Mesenchymal stem cell (in vitro differentiated cells and primary cell): ENCODE measurements around the gene RAB37.
A peak's percentile ranks its signal among the peaks of the same experiment; 100 is the strongest.

Experiments
- DNase-seq: peaks from one replicate; pipeline ENCODE4 v3.0.0-alpha.2; 2013
- H2AFZ ChIP-seq: one replicate; pipeline ENCODE4 v1.6.1; 2013; ENCODE audit warnings: low read depth, mild to moderate bottlenecking, control low read depth, inconsistent platforms, low read length, moderate library complexity
- H2AK5ac ChIP-seq: 2 replicates; pipeline ENCODE4 v1.6.1; 2013; ENCODE audit warnings: low read length, moderate library complexity, mild to moderate bottlenecking, inconsistent platforms; ENCODE audit not compliant: severe bottlenecking
- H2BK120ac ChIP-seq: one replicate; pipeline ENCODE4 v1.6.1; 2013; ENCODE audit warnings: low read depth, mild to moderate bottlenecking, inconsistent platforms, low read length, moderate library complexity
- H2BK12ac ChIP-seq, 2 experiments: one replicate each; pipeline ENCODE4 v1.6.1; 2013; ENCODE audit warnings: inconsistent platforms in 2 of 2, low read length in 2 of 2, mild to moderate bottlenecking in 2 of 2, moderate library complexity in 2 of 2, control low read depth in 1 of 2
- H2BK15ac ChIP-seq: one replicate; pipeline ENCODE4 v1.6.1; 2013; ENCODE audit warnings: mild to moderate bottlenecking, low read depth, inconsistent platforms; ENCODE audit not compliant: poor library complexity, severe bottlenecking
- H2BK5ac ChIP-seq: 2 replicates; pipeline ENCODE4 v1.6.1; 2013; ENCODE audit warnings: low read depth, mild to moderate bottlenecking, low read length, control low read depth, inconsistent platforms; ENCODE audit not compliant: poor library complexity, severe bottlenecking
- H3K14ac ChIP-seq, 2 experiments: one replicate each; pipeline ENCODE4 v1.6.1; 2013; ENCODE audit warnings: inconsistent platforms in 2 of 2, low read length in 2 of 2, control low read depth in 1 of 2, mild to moderate bottlenecking in 1 of 2, moderate library complexity in 1 of 2
- H3K18ac ChIP-seq, 2 experiments: one replicate each; pipeline ENCODE4 v1.6.1; 2013; ENCODE audit warnings: inconsistent platforms in 2 of 2, low read length in 2 of 2, control low read depth in 1 of 2, low read depth in 1 of 2, mild to moderate bottlenecking in 1 of 2
- H3K23ac ChIP-seq, 2 experiments: one replicate each; pipeline ENCODE4 v1.6.1; 2013; ENCODE audit warnings: inconsistent platforms in 2 of 2, low read length in 2 of 2, mild to moderate bottlenecking in 2 of 2, moderate library complexity in 2 of 2, control low read depth in 1 of 2
- H3K27ac ChIP-seq: 2 replicates; pipeline ENCODE4 v1.5.1; 2013; ENCODE audit warnings: mild to moderate bottlenecking, moderate library complexity, low read length, control low read depth, inconsistent platforms; ENCODE audit not compliant: poor library complexity, severe bottlenecking
- H3K27me3 ChIP-seq, 2 experiments: 2 replicates each; pipeline versions ENCODE4 v1.6.1 to v1.7.0; 2013; ENCODE audit warnings: low read length in 2 of 2, mild to moderate bottlenecking in 2 of 2, moderate library complexity in 2 of 2, control low read depth in 1 of 2, inconsistent platforms in 1 of 2; ENCODE audit not compliant: control insufficient read depth in 1 of 2, insufficient read depth in 1 of 2
- H3K36me3 ChIP-seq, 2 experiments: 2 replicates each; pipeline versions ENCODE4 v1.6.1 to v1.7.0; 2013; ENCODE audit warnings: low read length in 2 of 2, control low read depth in 1 of 2, inconsistent platforms in 1 of 2, low read depth in 1 of 2, mild to moderate bottlenecking in 1 of 2; ENCODE audit not compliant: insufficient read depth in 2 of 2, control insufficient read depth in 1 of 2
- H3K4ac ChIP-seq, 2 experiments: one replicate each; pipeline ENCODE4 v1.6.1; 2013; ENCODE audit warnings: inconsistent platforms in 2 of 2, low read length in 2 of 2, mild to moderate bottlenecking in 2 of 2, moderate library complexity in 2 of 2, control low read depth in 1 of 2, low read depth in 1 of 2
- H3K4me1 ChIP-seq: 2 replicates; pipeline ENCODE4 v1.6.1; 2013; ENCODE audit warnings: low read depth, low read length, control low read depth; ENCODE audit not compliant: control insufficient read depth, insufficient read depth
- H3K4me2 ChIP-seq: 2 replicates; pipeline ENCODE4 v1.6.1; 2013; ENCODE audit warnings: low read length, mild to moderate bottlenecking, inconsistent platforms; ENCODE audit not compliant: poor library complexity, severe bottlenecking
- H3K4me3 ChIP-seq, 2 experiments: 2 replicates each; pipeline versions ENCODE4 v1.5.1 to v1.7.0; 2013; ENCODE audit warnings: low read length in 2 of 2, mild to moderate bottlenecking in 2 of 2, control low read depth in 1 of 2, low read depth in 1 of 2; ENCODE audit not compliant: insufficient read depth in 1 of 2
- H3K79me1 ChIP-seq: replicated peaks from 2 replicates; pipeline ENCODE4 v1.6.1; 2013; ENCODE audit warnings: mild to moderate bottlenecking, control low read depth, low read length, inconsistent platforms; ENCODE audit not compliant: poor library complexity, severe bottlenecking
- H3K9ac ChIP-seq: 2 replicates; pipeline ENCODE4 v1.7.0; 2013; ENCODE audit warnings: mild to moderate bottlenecking, low read length, moderate library complexity
- H3K9me3 ChIP-seq: 2 replicates; pipeline ENCODE4 v1.7.0; 2013; ENCODE audit warnings: mild to moderate bottlenecking, low read length; ENCODE audit not compliant: control insufficient read depth
- H4K8ac ChIP-seq: one replicate; pipeline ENCODE4 v1.6.1; 2013; ENCODE audit warnings: inconsistent platforms, mild to moderate bottlenecking, low read length, moderate library complexity
- H4K91ac ChIP-seq: one replicate; pipeline ENCODE4 v1.6.1; 2013; ENCODE audit warnings: mild to moderate bottlenecking, low read length, inconsistent platforms
- WGBS: methylation state at CpG from one replicate; pipeline ENCODE4 v1.1.7; 2013; ENCODE audit warnings: mixed read lengths; 5-methylcytosine and 5-hydroxymethylcytosine counted together

The RAB37 gene

GRCh38 chr17:74744714-74745547, 7.9 kb downstream of the RAB37 start:
- no peaks in the 10 kb centered on the region for H3K9me3 ChIP-seq
- H3K79me1 ChIP-seq: peaks cover 2% of the 10 kb centered on the region
- H2BK120ac ChIP-seq: no peak overlapping the region
- peaks cover 28% of the 10 kb centered on the region for H3K4me1 ChIP-seq
- no peak overlapping the region for H2AFZ ChIP-seq
- peak overlapping the region in 1 of 2 experiments; percentile 9 for H2BK12ac ChIP-seq
- no peak overlapping the region for H3K23ac ChIP-seq
- peak overlapping the region; percentile 30 for H3K4me2 ChIP-seq
- no peak overlapping the region for H3K27ac ChIP-seq
- no peak overlapping the region for H3K9ac ChIP-seq
- peak overlapping the region; percentile 69 for H4K8ac ChIP-seq
- peak overlapping the region in 1 of 2 experiments; percentile 36 for H3K4ac ChIP-seq
- H2BK15ac ChIP-seq: peak overlapping the region; percentile 76
- H2AK5ac ChIP-seq: no peak overlapping the region
- no peaks in the 10 kb centered on the region for H3K36me3 ChIP-seq
- H3K14ac ChIP-seq: no peak overlapping the region
- H3K4me3 ChIP-seq: no peak overlapping the region
- H3K18ac ChIP-seq: peak overlapping the region in 1 of 2 experiments; percentile 73
- peak overlapping the region; percentile 70 for H4K91ac ChIP-seq
- 40% methylated on average over 21 of the region's 24 CpGs for WGBS
- no peak overlapping the region for H2BK5ac ChIP-seq
- peaks cover 0 to 43% of the 10 kb centered on the region in 2 experiments for H3K27me3 ChIP-seq
- DNase-seq: peak; percentile 68

DNA sequence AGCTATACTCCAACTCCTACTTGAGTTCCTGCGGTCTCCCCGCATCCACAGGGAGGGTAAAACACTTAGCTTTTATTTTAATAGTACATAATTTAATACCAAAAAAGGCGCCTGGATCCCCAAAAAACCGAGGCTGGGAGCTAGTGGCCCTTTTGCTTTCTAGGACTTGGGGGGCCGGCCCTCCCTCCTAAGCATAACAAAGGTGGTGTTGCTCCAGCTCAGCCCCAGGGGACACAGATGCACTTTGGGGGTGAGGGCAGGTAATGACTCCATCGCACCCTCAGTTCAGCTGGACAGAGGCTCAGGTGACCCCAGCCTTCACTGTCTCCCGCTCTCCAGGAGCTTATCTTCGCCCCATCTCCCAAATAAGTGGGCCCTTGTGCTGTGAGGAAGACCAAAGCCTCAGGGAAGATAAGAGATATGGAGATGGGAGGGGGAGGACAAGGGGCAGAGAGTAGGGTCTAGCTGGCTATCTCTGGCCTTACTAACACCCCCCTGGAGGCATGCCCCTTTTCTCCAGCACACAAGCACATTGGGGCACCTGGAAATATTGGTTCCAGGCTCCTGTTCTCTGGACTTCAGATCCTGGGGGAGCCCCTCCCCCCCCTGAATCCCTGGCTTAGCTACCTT, 8.6 kb downstream of the RAB37 start:
- Histone ChIP-seq H3K9ac (no peak overlapping the region), H3K79me1 (peaks cover 3% of the 10 kb centered on the region), H3K27ac (no peak overlapping the region), H2BK120ac (peak overlapping the region; percentile 35), H3K36me3 (no peaks in the 10 kb centered on the region), H2BK5ac (no peak overlapping the region), H3K18ac (peak overlapping the region in 1 of 2 experiments; percentile 49), H3K27me3 (peaks cover 0 to 37% of the 10 kb centered on the region in 2 experiments), H2AK5ac (no peak overlapping the region), H2BK12ac (peak overlapping the region; percentile 80 to 89), H3K4ac (peak overlapping the region in 1 of 2 experiments; percentile 24), H3K4me3 (no peak overlapping the region), H3K4me2 (no peak overlapping the region), H4K8ac (no peak overlapping the region), H3K9me3 (no peaks in the 10 kb centered on the region), H2AFZ (no peak overlapping the region), H3K23ac (no peak overlapping the region), H2BK15ac (peak overlapping the region; percentile 73), H3K4me1 (peaks cover 35% of the 10 kb centered on the region), H3K14ac (no peak overlapping the region), H4K91ac (peak overlapping the region; percentile 18)
- no peak for DNase-seq
- WGBS: 96% methylated on average over 4 of the region's 8 CpGs

DNA sequence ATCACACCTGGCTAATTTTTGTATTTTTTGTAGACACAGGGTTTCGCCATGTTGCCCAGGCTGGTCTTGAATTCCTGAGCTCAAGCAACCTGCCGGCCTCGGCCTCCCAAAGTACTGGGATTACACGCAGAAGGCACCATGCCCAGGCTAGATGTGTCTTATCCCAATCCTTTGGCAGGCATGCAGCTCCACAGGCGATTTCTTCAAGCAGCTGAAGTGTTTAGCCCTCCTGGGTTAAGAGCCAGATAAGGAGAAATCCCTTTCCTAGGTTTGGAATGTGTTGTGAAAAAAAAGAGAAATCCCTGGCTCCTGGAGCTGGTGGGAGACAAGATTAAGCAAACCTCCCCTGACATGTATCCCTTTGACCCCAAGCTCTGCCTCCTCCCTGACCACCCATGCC, 9.3 kb downstream of the RAB37 start:
- no peak overlapping the region for H3K27ac ChIP-seq
- H3K36me3 ChIP-seq: no peaks in the 10 kb centered on the region
- H3K23ac ChIP-seq: no peak overlapping the region
- peak overlapping the region; percentile 51 to 98 for H2BK12ac ChIP-seq
- H3K27me3 ChIP-seq: peaks cover 0 to 31% of the 10 kb centered on the region in 2 experiments
- no peak overlapping the region for H3K9ac ChIP-seq
- H2BK5ac ChIP-seq: no peak overlapping the region
- no peak overlapping the region for H2AK5ac ChIP-seq
- DNase-seq: peak; percentile 38
- no peak overlapping the region for H3K4me3 ChIP-seq
- peak overlapping the region; percentile 74 for H4K91ac ChIP-seq
- peak overlapping the region; percentile 82 for H4K8ac ChIP-seq
- peak overlapping the region; percentile 82 for H2BK15ac ChIP-seq
- H3K4me2 ChIP-seq: no peak overlapping the region
- H3K14ac ChIP-seq: no peak overlapping the region
- no peaks in the 10 kb centered on the region for H3K9me3 ChIP-seq
- H3K18ac ChIP-seq: peak overlapping the region; percentile 49 to 76
- peaks cover 4% of the 10 kb centered on the region for H3K79me1 ChIP-seq
- H3K4ac ChIP-seq: peak overlapping the region; percentile 18 to 71
- no peak overlapping the region for H2AFZ ChIP-seq
- peak overlapping the region; percentile 61 for H2BK120ac ChIP-seq
- 52% methylated on average over 5 of the region's 5 CpGs for WGBS
- H3K4me1 ChIP-seq: peaks cover 40% of the 10 kb centered on the region

GRCh38 chr17:74746922-74747321, 9.9 kb downstream of the RAB37 start:
- H3K4me3 ChIP-seq: no peak overlapping the region
- 2% methylated on average over 6 of the region's 6 CpGs for WGBS
- H3K4me1 ChIP-seq: peaks cover 43% of the 10 kb centered on the region
- H3K9me3 ChIP-seq: no peaks in the 10 kb centered on the region
- H3K27ac ChIP-seq: peak overlapping the region; percentile 43
- H4K8ac ChIP-seq: peak overlapping the region; percentile 82
- H2AK5ac ChIP-seq: no peak overlapping the region
- no peak overlapping the region for H2BK5ac ChIP-seq
- no peak overlapping the region for H3K14ac ChIP-seq
- H4K91ac ChIP-seq: no peak overlapping the region
- no peak overlapping the region for H3K23ac ChIP-seq
- DNase-seq: peak; percentile 63
- H2BK12ac ChIP-seq: peak overlapping the region; percentile 51 to 98
- no peak overlapping the region for H2BK15ac ChIP-seq
- H3K9ac ChIP-seq: no peak overlapping the region
- H3K36me3 ChIP-seq: peaks cover 0 to 3% of the 10 kb centered on the region in 2 experiments
- peak overlapping the region; percentile 66 for H2BK120ac ChIP-seq
- peaks cover 0 to 25% of the 10 kb centered on the region in 2 experiments for H3K27me3 ChIP-seq
- no peak overlapping the region for H2AFZ ChIP-seq
- H3K4me2 ChIP-seq: peak overlapping the region; percentile 18
- H3K4ac ChIP-seq: peak overlapping the region in 1 of 2 experiments; percentile 89
- peaks cover 6% of the 10 kb centered on the region for H3K79me1 ChIP-seq
- peak overlapping the region; percentile 50 to 88 for H3K18ac ChIP-seq
